GM12878 (cell line): Measurements from ENCODE around the gene RIN2. TPM values are rescaled to one million over a fixed set of nuclear protein-coding genes. Genes with fewer than 3 reads are reported as not detected.

Source experiments
- ATAC-seq: fragments of 200-7000 bp; cut with Tn5 transposase; 3 replicates; pipeline ENCODE4 v1.9.1; 2020; ENCODE audit warnings: mild to moderate bottlenecking, moderate library complexity
- BruUV-seq: library from RNA; stranded (reverse); fragments of 400-500 nt; replicated peaks from 2 replicates; lab custom pipeline; 2021; lab: Mats Ljungman, UMichigan
- CTCF ChIA-PET: fragments of 300-600 bp; sonication (Branson Sonifier 250); formaldehyde crosslinking; extraction: SDS; loops from one replicate; lab custom pipeline; 2021; ENCODE audit warnings: inconsistent platforms; lab: Yijun Ruan, JAX
- POLR2A ChIA-PET: fragments of 350-600 bp; formaldehyde crosslinking; extraction: SDS; loops from one replicate; lab custom pipeline; 2021; ENCODE audit warnings: inconsistent platforms; lab: Charles Lee
- RAD21 ChIA-PET: fragments of 300-600 bp; sonication (Branson Sonifier 250); formaldehyde crosslinking; loops from one replicate; lab custom pipeline; 2023; ENCODE audit warnings: antibody characterized with exemption; ENCODE audit not compliant: unreplicated experiment; lab: Charles Lee
- SMC1A ChIA-PET: fragments of 300-600 bp; sonication (Branson Sonifier 250); formaldehyde crosslinking; loops from one replicate; lab custom pipeline; 2023; ENCODE audit not compliant: unreplicated experiment, uncharacterized antibody; lab: Charles Lee
- DNase-seq: peaks from one replicate; pipeline ENCODE4 v3.0.0-alpha.2; 2011; ENCODE audit warnings: low read depth, low spot score
- FAIRE-seq: peaks from 3 replicates; lab custom pipeline; 2011; peaks lifted over from hg19 to GRCh38; lab: Jason Lieb, UNC
- H2AFZ ChIP-seq: 2 replicates; pipeline ENCODE4 v1.6.0; 2011; ENCODE audit warnings: low read depth, low read length, control low read depth; ENCODE audit not compliant: control insufficient read depth
- H3K27ac ChIP-seq: 2 replicates; pipeline ENCODE4 v1.5.1; 2011; ENCODE audit warnings: control low read depth; ENCODE audit not compliant: control insufficient read depth, insufficient read depth
- H3K27me3 ChIP-seq, 2 experiments: replicated peaks in 1 of 2; 2 replicates each; pipeline versions ENCODE4 v1.6.0 to v1.6.1; 2011; ENCODE audit warnings: low read length in 1 of 2; ENCODE audit not compliant: control insufficient read depth in 2 of 2, insufficient read depth in 2 of 2
- H3K36me3 ChIP-seq, 2 experiments: 2 replicates each; pipeline ENCODE4 v1.5.1; 2011; ENCODE audit warnings: low read length in 1 of 2; ENCODE audit not compliant: control insufficient read depth in 2 of 2, insufficient read depth in 2 of 2
- H3K4me1 ChIP-seq: 2 replicates; pipeline ENCODE4 v1.6.1; 2011; ENCODE audit warnings: mild to moderate bottlenecking, low read length, moderate library complexity, mixed read lengths; ENCODE audit not compliant: control insufficient read depth, insufficient read depth
- H3K4me2 ChIP-seq: 2 replicates; pipeline ENCODE4 v1.6.0; 2011; ENCODE audit warnings: control low read depth; ENCODE audit not compliant: control insufficient read depth, insufficient read depth
- H3K4me3 ChIP-seq: fragments of 200-600 bp; sonication (generic); 2 replicates; pipeline ENCODE4 v1.5.1; 2016
- H3K79me2 ChIP-seq: 2 replicates; pipeline ENCODE4 v1.6.0; 2011; ENCODE audit warnings: low read length; ENCODE audit not compliant: control insufficient read depth, insufficient read depth
- H3K9ac ChIP-seq: 2 replicates; pipeline ENCODE4 v1.8.0; 2011; ENCODE audit warnings: low read length, control low read depth, mixed read lengths; ENCODE audit not compliant: control insufficient read depth, insufficient read depth
- H3K9me3 ChIP-seq: replicated peaks from 3 replicates; pipeline ENCODE4 v1.5.1; 2011; ENCODE audit warnings: mild to moderate bottlenecking, low read length; ENCODE audit not compliant: control insufficient read depth, insufficient read depth
- H4K20me1 ChIP-seq: 2 replicates; pipeline ENCODE4 v1.6.0; 2011; ENCODE audit not compliant: control insufficient read depth, insufficient read depth
- ATF2 ChIP-seq: IDR thresholded peaks from 2 replicates; pipeline ENCODE4 v1.6.1; 2012; ENCODE audit warnings: low read length, inconsistent platforms
- BRCA1 ChIP-seq: IDR thresholded peaks from 2 replicates; pipeline ENCODE4 v1.6.1; 2011; ENCODE audit warnings: low read depth, low read length, improper control_type of control experiment
- CHD1 ChIP-seq: IDR thresholded peaks from 2 replicates; pipeline ENCODE4 v1.6.1; 2012; ENCODE audit warnings: low read depth, low read length, improper control_type of control experiment
- GATAD2B ChIP-seq: fragments of 450-650 bp; conservative IDR thresholded peaks from 2 replicates; pipeline ENCODE4 v1.6.1; 2017; ENCODE audit warnings: low read depth, mild to moderate bottlenecking, moderate library complexity
- HDAC2 ChIP-seq: fragments of 200-600 bp; sonication (generic); IDR thresholded peaks from 2 replicates; pipeline ENCODE4 v1.6.1; 2017
- IRF4 ChIP-seq: IDR thresholded peaks from 2 replicates; pipeline ENCODE4 v1.6.1; 2011; ENCODE audit warnings: low read depth, low read length
- JUND ChIP-seq: IDR thresholded peaks from 2 replicates; pipeline ENCODE4 v1.6.1; 2012; ENCODE audit warnings: low read depth, mild to moderate bottlenecking, low read length, improper control_type of control experiment, moderate library complexity
- MEF2A ChIP-seq: IDR thresholded peaks from 2 replicates; pipeline ENCODE4 v1.6.1; 2011; ENCODE audit warnings: low read depth, mild to moderate bottlenecking, low read length, moderate library complexity; ENCODE audit not compliant: insufficient read depth
- PAX5 ChIP-seq: IDR thresholded peaks from 2 replicates; pipeline ENCODE4 v1.6.1; 2011; ENCODE audit warnings: low read depth, low read length, borderline replicate concordance
- PKNOX1 ChIP-seq: fragments of 450-650 bp; IDR thresholded peaks from 2 replicates; pipeline ENCODE4 v1.6.1; 2016; ENCODE audit warnings: mild to moderate bottlenecking
- SKIL ChIP-seq: fragments of 450-650 bp; IDR thresholded peaks from 2 replicates; pipeline ENCODE4 v1.6.1; 2017; ENCODE audit warnings: mild to moderate bottlenecking, low read depth, inconsistent platforms; ENCODE audit not compliant: poor library complexity, severe bottlenecking
- SMARCA5 ChIP-seq: fragments of 450-650 bp; IDR thresholded peaks from 2 replicates; pipeline ENCODE4 v1.6.1; 2017; ENCODE audit warnings: mild to moderate bottlenecking
- TARDBP ChIP-seq: IDR thresholded peaks from 2 replicates; pipeline ENCODE4 v1.6.1; 2016; ENCODE audit warnings: borderline replicate concordance
- ZNF24 ChIP-seq: fragments of 450-650 bp; IDR thresholded peaks from 2 replicates; pipeline ENCODE4 v1.6.1; 2017; ENCODE audit warnings: antibody characterized with exemption, mild to moderate bottlenecking
- WGBS: methylation state at CpG from one replicate; pipeline ENCODE4 v1.1.6; 2016; ENCODE audit warnings: low lambda C conversion rate; ENCODE audit not compliant: insufficient replicate concordance, insufficient coverage; ENCODE audit errors: missing lambda C conversion rate; 5-methylcytosine and 5-hydroxymethylcytosine counted together
- in situ Hi-C: fragments of 300-500 bp; cut with MboI; formaldehyde crosslinking; loops from 9 replicates; pipeline ENCODE4 v1.14.3; 2018; ENCODE audit warnings: mixed read lengths
- intact Hi-C: fragments of 100-400 bp; cut with micrococcal nuclease; formaldehyde crosslinking; loops from one replicate; pipeline ENCODE4 v1.14.2; 2022; ENCODE audit not compliant: unreplicated experiment
- polyA plus RNA-seq, 11 experiments: library from polyadenylated mRNA; depleted of rRNA in 4 of 11; unstranded in 6 of 11; stranded (reverse) in 5 of 11; fragments of >200 nt; fragmentation: Nextera tagmentation in 4 of 11; fragmentation: Illumina TruSeq in 1 of 11; extraction: Ambion mirVana in 4 of 11; extraction: Trizol in 1 of 11; gene quantifications; 1 replicate in 1 of 11; 2 replicates in 10 of 11; pipeline versions ENCODE4 v1.2.1 to v1.2.3, GENCODE V29; 2011 to 2016; ENCODE audit warnings: inconsistent platforms in 2 of 11, missing spikeins in 2 of 11, low read depth in 1 of 11
- total RNA-seq, 4 experiments: library from RNA; depleted of rRNA in 3 of 4; stranded (reverse); fragments of >200 nt in 3 of 4; fragmentation: Illumina TruSeq in 1 of 4; extraction: Trizol in 1 of 4; gene quantifications; 2 replicates each; pipeline versions ENCODE4 v1.2.1 to v1.2.3, GENCODE V29; 2013 to 2021
- TF ChIP-seq, protein P1 (sequence below): fragments of 450-650 bp; IDR thresholded peaks from 2 replicates; pipeline ENCODE4 v1.6.1; 2014; ENCODE audit warnings: mild to moderate bottlenecking
- TF ChIP-seq, protein P2 (sequence below): IDR thresholded peaks from 2 replicates; pipeline ENCODE4 v1.6.1; 2012; ENCODE audit warnings: low read depth, low read length, improper control_type of control experiment

Gene RIN2
- total and polyA plus RNA-seq, 10 of the 15 experiments (the other 5 are each of a cell fraction or from before 2014, with no cell fraction given): 0.68 to 8.5 (median 4.5) TPM

GRCh38 chr20:19773471-19773870 lies 15.4 kb downstream of the RIN2 start (continued):
- no peak for TF ChIP-seq SKIL
- TF ChIP-seq, protein P1, sequence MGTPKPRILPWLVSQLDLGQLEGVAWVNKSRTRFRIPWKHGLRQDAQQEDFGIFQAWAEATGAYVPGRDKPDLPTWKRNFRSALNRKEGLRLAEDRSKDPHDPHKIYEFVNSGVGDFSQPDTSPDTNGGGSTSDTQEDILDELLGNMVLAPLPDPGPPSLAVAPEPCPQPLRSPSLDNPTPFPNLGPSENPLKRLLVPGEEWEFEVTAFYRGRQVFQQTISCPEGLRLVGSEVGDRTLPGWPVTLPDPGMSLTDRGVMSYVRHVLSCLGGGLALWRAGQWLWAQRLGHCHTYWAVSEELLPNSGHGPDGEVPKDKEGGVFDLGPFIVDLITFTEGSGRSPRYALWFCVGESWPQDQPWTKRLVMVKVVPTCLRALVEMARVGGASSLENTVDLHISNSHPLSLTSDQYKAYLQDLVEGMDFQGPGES: no peak

DNA sequence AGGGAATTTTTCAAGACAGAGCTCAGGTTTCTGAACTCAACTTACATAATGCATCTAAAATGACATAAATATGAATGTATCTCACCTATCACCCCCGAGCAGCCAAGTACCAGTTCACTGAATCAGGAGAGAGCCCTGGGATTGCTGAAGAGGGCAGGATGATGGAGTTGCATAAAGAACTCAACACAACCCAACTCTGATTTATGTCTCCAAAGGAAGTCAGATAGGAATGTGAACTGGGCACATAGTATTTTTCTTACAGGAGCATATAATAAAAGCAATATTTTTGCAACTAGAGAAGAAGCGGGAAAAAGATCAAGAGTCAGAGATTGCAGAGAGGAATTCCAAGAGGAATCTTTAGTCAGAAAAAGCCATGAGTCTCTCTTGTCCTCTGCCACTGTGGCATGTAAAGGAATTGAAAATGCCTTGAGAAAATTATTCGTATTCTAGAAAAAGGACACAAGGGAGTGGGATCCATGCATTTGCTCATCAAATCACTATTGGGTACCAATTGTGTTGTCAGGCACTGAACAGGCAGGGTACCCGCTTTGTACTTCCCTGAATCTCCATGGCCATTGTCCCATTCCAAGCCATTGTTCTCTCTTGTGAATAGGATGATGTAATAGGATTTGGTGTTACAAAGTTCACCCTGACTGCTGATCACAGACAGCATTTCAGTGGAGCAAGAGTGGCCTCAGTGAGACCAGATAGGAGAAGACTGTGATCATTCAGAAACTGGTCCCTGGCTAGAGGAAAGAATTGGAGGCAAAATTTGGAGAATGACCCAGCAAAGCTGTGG lies 16.3 kb downstream of the RIN2 start:
- H3K4me1 ChIP-seq: no peaks in the 10 kb centered on the region
- intact Hi-C loops: no loop called here
- ChIA-PET CTCF (interaction anchor here (1.1 to 1.5 kb wide), 2 partner anchors 81 to 306 kb away, joined by 3 to 4 read pairs; no protein-coding TSS in a partner anchor), POLR2A (no interaction called here), RAD21 (no interaction called here), SMC1A (interaction anchor here (1.1 to 1.4 kb wide), 3 partner anchors 19 to 80 kb away, joined by 3 to 4 read pairs (median 3); no protein-coding TSS in a partner anchor)
- H3K9me3 ChIP-seq: no peaks in the 10 kb centered on the region
- DNase-seq (no peak), ATAC-seq (no peak), FAIRE-seq (no peak)
- peaks cover 1 to 3% of the 10 kb centered on the region in 2 experiments for H3K27me3 ChIP-seq
- H3K79me2 ChIP-seq: no peaks in the 10 kb centered on the region
- 33% methylated on average over 4 of the region's 4 CpGs for WGBS
- H3K4me3 ChIP-seq: no peak overlapping the region
- no peak overlapping the region for H3K27ac ChIP-seq
- no peak overlapping the region for H2AFZ ChIP-seq
- H3K9ac ChIP-seq: no peak overlapping the region
- no peaks in the 10 kb centered on the region for H3K36me3 ChIP-seq
- in situ Hi-C loops: no loop called here
- no peaks in the 10 kb centered on the region for H4K20me1 ChIP-seq
- no peak overlapping the region for H3K4me2 ChIP-seq
- no TSS peak for BruUV-seq
- no peak for TF ChIP-seq HDAC2
- TF ChIP-seq PAX5: no peak
- TF ChIP-seq ATF2: no peak
- TF ChIP-seq PKNOX1: no peak
- no peak for TF ChIP-seq JUND
- no peak for TF ChIP-seq SMARCA5
- TF ChIP-seq BRCA1: no peak
- TF ChIP-seq GATAD2B: no peak
- TF ChIP-seq ZNF24: no peak
- TF ChIP-seq, protein P2, sequence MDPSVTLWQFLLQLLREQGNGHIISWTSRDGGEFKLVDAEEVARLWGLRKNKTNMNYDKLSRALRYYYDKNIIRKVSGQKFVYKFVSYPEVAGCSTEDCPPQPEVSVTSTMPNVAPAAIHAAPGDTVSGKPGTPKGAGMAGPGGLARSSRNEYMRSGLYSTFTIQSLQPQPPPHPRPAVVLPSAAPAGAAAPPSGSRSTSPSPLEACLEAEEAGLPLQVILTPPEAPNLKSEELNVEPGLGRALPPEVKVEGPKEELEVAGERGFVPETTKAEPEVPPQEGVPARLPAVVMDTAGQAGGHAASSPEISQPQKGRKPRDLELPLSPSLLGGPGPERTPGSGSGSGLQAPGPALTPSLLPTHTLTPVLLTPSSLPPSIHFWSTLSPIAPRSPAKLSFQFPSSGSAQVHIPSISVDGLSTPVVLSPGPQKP: no peak
- no peak for TF ChIP-seq TARDBP
- TF ChIP-seq MEF2A: no peak
- no peak for TF ChIP-seq CHD1
- no peak for TF ChIP-seq IRF4
